HepG2 (cell line): ENCODE data around the gene CHPF. TPM values are rescaled to one million over a fixed set of nuclear protein-coding genes. Genes with fewer than 3 reads are reported as not detected.

ENCODE experiments used
- EZH2 ChIP-seq: conservative IDR thresholded peaks from 2 replicates; pipeline ENCODE4 v1.6.1; 2012; ENCODE audit warnings: mild to moderate bottlenecking, low read depth, low read length, moderate library complexity
- MIER3 ChIP-seq: IDR thresholded peaks from 2 replicates; pipeline ENCODE4 v1.6.1; 2016; ENCODE audit warnings: missing compliant biosample characterization, borderline replicate concordance
- MXD4 ChIP-seq: IDR thresholded peaks from 2 replicates; pipeline ENCODE4 v1.6.1; 2016; ENCODE audit warnings: mild to moderate bottlenecking, missing biosample characterization, missing genetic modification reagents
- MZF1 ChIP-seq: sonication (generic); formaldehyde crosslinking; IDR thresholded peaks from 2 replicates; pipeline ENCODE4 v1.8.1; 2023; ENCODE audit warnings: mild to moderate bottlenecking, missing genetic modification reagents, borderline replicate concordance
- ZNF143 ChIP-seq: sonication (generic); formaldehyde crosslinking; IDR thresholded peaks from 2 replicates; pipeline ENCODE4 v1.4.0; 2020; ENCODE audit warnings: missing genetic modification reagents
- ZNF225 ChIP-seq: sonication (generic); formaldehyde crosslinking; IDR thresholded peaks from 2 replicates; pipeline ENCODE4 v1.4.0; 2020; ENCODE audit warnings: mild to moderate bottlenecking, missing genetic modification reagents
- ZNF460 ChIP-seq: sonication (generic); formaldehyde crosslinking; IDR thresholded peaks from 2 replicates; pipeline ENCODE4 v1.5.1; 2020; ENCODE audit warnings: missing genetic modification reagents, mild to moderate bottlenecking, borderline replicate concordance
- ZNF501 ChIP-seq: sonication (generic); formaldehyde crosslinking; IDR thresholded peaks from 2 replicates; pipeline ENCODE4 v1.5.1; 2020; ENCODE audit warnings: mild to moderate bottlenecking, moderate library complexity, missing genetic modification reagents
- ZNF567 ChIP-seq: sonication (generic); formaldehyde crosslinking; IDR thresholded peaks from 2 replicates; pipeline ENCODE4 v1.8.1; 2023; ENCODE audit warnings: mild to moderate bottlenecking, missing genetic modification reagents, borderline replicate concordance
- ZNF709 ChIP-seq: sonication (generic); formaldehyde crosslinking; IDR thresholded peaks from 2 replicates; pipeline ENCODE4 v1.5.0; 2020; ENCODE audit warnings: mild to moderate bottlenecking, missing genetic modification reagents
- ZNF788 ChIP-seq: sonication (generic); formaldehyde crosslinking; IDR thresholded peaks from 2 replicates; pipeline ENCODE4 v1.5.0; 2020; ENCODE audit warnings: mild to moderate bottlenecking, missing genetic modification reagents, borderline replicate concordance
- polyA plus RNA-seq, 8 experiments: library from polyadenylated mRNA; depleted of rRNA in 3 of 8; stranded (reverse) in 7 of 8; unstranded in 1 of 8; fragments of >200 nt; fragmentation: Illumina TruSeq in 4 of 8; extraction: Trizol in 4 of 8; gene quantifications; 2 replicates each; pipeline versions ENCODE4 v1.2.1 to v1.2.3, GENCODE V29; 2011 to 2016; ENCODE audit warnings: low read depth in 4 of 8, missing spikeins in 1 of 8, mixed read lengths in 1 of 8; ENCODE audit not compliant: insufficient read depth in 1 of 8
- total RNA-seq, 5 experiments: library from RNA; depleted of rRNA; stranded (reverse); fragments of >200 nt; fragmentation: Illumina TruSeq; extraction: Trizol; gene quantifications; 2 replicates each; pipeline ENCODE4 v1.2.3, GENCODE V29; 2016; ENCODE audit warnings: low read depth in 1 of 5
- TF ChIP-seq, protein P1 (sequence below): sonication (generic); formaldehyde crosslinking; IDR thresholded peaks from 2 replicates; pipeline ENCODE4 v1.4.0; 2020; ENCODE audit warnings: missing genetic modification reagents, borderline replicate concordance
- TF ChIP-seq, protein P2 (sequence below), 2 experiments: sonication (generic) in 1 of 2; formaldehyde crosslinking in 1 of 2; IDR thresholded peaks; 2 replicates each; pipeline versions ENCODE4 v1.5.1 to v1.6.1; 2011 to 2020; ENCODE audit warnings: borderline replicate concordance in 1 of 2, low read depth in 1 of 2, low read length in 1 of 2, mild to moderate bottlenecking in 1 of 2, missing genetic modification reagents in 1 of 2, moderate library complexity in 1 of 2
- TF ChIP-seq, protein P3 (sequence below): fragments of 450-650 bp; IDR thresholded peaks from 2 replicates; pipeline ENCODE4 v1.6.1; 2016
- TF ChIP-seq, protein P4 (sequence below): sonication (generic); formaldehyde crosslinking; IDR thresholded peaks from 2 replicates; pipeline ENCODE4 v1.5.0; 2020; ENCODE audit warnings: mild to moderate bottlenecking, low read depth, missing genetic modification reagents, borderline replicate concordance
- TF ChIP-seq, protein P5 (sequence below): sonication (generic); formaldehyde crosslinking; IDR thresholded peaks from 2 replicates; pipeline ENCODE4 v1.4.0; 2020; ENCODE audit warnings: missing genetic modification reagents

The CHPF gene
- total and polyA plus RNA-seq, 2 of the 13 experiments (the other 11 are each of a cell fraction or from before 2014, with no cell fraction given), result 79.6 to 111 TPM

DNA sequence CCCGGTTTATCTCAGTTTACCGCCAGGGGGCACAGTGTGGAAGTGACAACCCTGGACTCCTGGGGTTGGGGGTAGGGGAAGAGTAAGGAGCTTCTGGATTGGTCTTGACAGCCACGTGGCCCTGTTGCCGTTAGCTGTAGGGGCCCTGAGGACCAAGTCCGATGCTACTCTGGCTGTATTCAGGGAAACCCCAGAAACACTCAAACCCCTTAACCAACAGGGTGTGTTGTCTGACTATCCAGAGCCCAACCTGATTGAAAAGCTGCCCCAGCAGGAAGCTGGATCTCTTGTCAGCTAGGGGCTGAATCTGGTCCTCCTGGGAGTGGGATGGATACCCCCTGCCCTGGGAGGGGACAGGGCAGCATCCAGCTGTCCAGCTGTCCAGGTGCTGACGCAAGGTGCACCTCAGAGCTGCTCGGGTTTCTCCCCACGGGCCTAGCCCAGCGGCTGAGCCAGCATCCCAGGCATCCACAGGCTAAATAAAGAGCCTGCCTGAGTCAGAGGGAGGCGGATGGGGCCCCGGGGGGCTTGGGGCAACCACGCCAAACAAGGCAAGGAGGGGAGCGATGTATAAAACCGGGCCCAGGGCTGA, 48.0 kb downstream of the CHPF start (continued):
- TF ChIP-seq ZNF567 (CRISPR knock-in tag), result no peak
- TF ChIP-seq ZNF225 (CRISPR knock-in tag), result no peak
- peak; percentile 65; the same call in 1 of the 2 replicates for TF ChIP-seq ZNF788 (CRISPR knock-in tag)
- TF ChIP-seq, protein P1, sequence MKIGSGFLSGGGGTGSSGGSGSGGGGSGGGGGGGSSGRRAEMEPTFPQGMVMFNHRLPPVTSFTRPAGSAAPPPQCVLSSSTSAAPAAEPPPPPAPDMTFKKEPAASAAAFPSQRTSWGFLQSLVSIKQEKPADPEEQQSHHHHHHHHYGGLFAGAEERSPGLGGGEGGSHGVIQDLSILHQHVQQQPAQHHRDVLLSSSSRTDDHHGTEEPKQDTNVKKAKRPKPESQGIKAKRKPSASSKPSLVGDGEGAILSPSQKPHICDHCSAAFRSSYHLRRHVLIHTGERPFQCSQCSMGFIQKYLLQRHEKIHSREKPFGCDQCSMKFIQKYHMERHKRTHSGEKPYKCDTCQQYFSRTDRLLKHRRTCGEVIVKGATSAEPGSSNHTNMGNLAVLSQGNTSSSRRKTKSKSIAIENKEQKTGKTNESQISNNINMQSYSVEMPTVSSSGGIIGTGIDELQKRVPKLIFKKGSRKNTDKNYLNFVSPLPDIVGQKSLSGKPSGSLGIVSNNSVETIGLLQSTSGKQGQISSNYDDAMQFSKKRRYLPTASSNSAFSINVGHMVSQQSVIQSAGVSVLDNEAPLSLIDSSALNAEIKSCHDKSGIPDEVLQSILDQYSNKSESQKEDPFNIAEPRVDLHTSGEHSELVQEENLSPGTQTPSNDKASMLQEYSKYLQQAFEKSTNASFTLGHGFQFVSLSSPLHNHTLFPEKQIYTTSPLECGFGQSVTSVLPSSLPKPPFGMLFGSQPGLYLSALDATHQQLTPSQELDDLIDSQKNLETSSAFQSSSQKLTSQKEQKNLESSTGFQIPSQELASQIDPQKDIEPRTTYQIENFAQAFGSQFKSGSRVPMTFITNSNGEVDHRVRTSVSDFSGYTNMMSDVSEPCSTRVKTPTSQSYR, result peak; percentile 88
- no peak for TF ChIP-seq EZH2
- TF ChIP-seq, protein P2, sequence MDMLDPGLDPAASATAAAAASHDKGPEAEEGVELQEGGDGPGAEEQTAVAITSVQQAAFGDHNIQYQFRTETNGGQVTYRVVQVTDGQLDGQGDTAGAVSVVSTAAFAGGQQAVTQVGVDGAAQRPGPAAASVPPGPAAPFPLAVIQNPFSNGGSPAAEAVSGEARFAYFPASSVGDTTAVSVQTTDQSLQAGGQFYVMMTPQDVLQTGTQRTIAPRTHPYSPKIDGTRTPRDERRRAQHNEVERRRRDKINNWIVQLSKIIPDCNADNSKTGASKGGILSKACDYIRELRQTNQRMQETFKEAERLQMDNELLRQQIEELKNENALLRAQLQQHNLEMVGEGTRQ (IDR thresholded peaks at IDR 0.05; ENCODE audit: low read depth, low read length), result peak; percentile 91
- TF ChIP-seq, protein P2 (CRISPR knock-in tag; IDR thresholded peaks at IDR 0.05; ENCODE audit: borderline replicate concordance), result peak; percentile 92; the same call in 1 of the 2 replicates
- TF ChIP-seq, protein P3, sequence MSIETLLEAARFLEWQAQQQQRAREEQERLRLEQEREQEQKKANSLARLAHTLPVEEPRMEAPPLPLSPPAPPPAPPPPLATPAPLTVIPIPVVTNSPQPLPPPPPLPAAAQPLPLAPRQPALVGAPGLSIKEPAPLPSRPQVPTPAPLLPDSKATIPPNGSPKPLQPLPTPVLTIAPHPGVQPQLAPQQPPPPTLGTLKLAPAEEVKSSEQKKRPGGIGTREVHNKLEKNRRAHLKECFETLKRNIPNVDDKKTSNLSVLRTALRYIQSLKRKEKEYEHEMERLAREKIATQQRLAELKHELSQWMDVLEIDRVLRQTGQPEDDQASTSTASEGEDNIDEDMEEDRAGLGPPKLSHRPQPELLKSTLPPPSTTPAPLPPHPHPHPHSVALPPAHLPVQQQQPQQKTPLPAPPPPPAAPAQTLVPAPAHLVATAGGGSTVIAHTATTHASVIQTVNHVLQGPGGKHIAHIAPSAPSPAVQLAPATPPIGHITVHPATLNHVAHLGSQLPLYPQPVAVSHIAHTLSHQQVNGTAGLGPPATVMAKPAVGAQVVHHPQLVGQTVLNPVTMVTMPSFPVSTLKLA, result peak; percentile 73
- TF ChIP-seq, protein P4, sequence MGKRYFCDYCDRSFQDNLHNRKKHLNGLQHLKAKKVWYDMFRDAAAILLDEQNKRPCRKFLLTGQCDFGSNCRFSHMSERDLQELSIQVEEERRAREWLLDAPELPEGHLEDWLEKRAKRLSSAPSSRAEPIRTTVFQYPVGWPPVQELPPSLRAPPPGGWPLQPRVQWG, result no peak
- 0 out of 2 replicates have a peak, but pooled peaks have one; percentile 33 for TF ChIP-seq ZNF501 (CRISPR knock-in tag)
- no peak for TF ChIP-seq MIER3 (CRISPR knock-in tag)
- TF ChIP-seq ZNF143 (CRISPR knock-in tag), result no peak
- TF ChIP-seq, protein P5, sequence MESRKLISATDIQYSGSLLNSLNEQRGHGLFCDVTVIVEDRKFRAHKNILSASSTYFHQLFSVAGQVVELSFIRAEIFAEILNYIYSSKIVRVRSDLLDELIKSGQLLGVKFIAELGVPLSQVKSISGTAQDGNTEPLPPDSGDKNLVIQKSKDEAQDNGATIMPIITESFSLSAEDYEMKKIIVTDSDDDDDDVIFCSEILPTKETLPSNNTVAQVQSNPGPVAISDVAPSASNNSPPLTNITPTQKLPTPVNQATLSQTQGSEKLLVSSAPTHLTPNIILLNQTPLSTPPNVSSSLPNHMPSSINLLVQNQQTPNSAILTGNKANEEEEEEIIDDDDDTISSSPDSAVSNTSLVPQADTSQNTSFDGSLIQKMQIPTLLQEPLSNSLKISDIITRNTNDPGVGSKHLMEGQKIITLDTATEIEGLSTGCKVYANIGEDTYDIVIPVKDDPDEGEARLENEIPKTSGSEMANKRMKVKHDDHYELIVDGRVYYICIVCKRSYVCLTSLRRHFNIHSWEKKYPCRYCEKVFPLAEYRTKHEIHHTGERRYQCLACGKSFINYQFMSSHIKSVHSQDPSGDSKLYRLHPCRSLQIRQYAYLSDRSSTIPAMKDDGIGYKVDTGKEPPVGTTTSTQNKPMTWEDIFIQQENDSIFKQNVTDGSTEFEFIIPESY, result no peak
- TF ChIP-seq MZF1, result no peak
- TF ChIP-seq ZNF709, result peak; percentile 59; the same call in 1 of the 2 replicates
- peak; percentile 34; the same call in 1 of the 2 replicates for TF ChIP-seq MXD4 (CRISPR knock-in tag)
- no peak for TF ChIP-seq ZNF460 (CRISPR knock-in tag)
